HG03432 (cell line): Measurements from ENCODE around the gene TRIM65.
A peak's percentile ranks its signal among the peaks of the same experiment; 100 is the strongest.
"Not testable (repeated sequence)": the region's sequence is repeated elsewhere in the genome, so short reads cannot be mapped to it uniquely, and the experiment has no call there.

ENCODE experiments used
- ATAC-seq: cut with Tn5 transposase; IDR thresholded peaks from one replicate; pipeline ENCODE4 v1.9.1; 2021; ENCODE audit warnings: mild to moderate bottlenecking, moderate library complexity; ENCODE audit not compliant: unreplicated experiment

The TRIM65 gene

DNA sequence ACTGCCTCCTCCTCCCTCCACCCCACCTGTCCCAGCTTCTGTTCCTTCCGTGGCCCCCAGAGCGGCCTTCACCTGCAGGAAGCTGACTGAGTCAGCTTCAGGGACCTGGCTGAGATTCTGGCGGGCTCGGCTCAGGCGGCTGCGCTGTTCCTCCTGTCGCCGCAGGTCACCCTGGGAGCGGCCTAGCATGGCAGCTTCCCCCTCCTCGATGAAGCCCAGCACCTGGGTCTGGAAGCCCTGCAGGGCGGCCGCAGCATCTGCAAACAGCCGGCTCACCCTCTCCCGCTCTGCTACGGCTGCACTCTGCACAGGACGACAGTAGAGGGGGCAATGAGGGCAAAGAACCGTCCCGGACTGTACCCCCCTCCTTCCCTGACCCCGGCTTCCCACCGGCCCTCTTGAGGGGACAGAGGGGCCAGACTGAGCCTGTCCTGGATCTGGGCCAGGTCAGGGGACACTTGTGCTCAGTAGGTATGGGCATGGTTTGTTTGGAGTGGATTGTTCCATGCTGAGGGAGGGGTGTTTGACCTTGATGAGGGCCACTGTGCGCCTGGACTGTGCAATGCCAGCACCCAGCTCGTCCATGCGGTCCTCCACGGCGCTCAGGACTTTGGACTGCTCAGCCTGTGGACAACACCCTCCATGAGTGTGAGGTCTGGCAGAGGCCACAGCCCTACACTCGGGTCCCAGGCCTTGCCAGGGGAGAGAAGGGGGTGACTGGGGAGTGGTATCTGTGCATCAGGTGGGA lies 20.4 kb downstream of the TRIM65 start:
- ATAC-seq = no peak

DNA sequence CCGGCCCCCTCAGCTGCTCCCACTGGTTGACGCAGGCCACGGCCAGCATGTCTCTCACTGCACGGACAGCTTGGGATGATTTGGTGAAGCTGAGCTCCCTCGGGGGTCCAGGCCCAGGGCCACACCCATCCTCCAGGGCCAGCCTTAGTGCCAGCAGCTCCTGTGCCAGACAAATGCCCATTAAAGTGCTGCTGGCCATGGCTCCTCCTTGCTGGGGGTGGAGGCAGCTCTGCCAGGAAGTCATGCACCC lies 20.9 kb downstream of the TRIM65 start:
- no peak for ATAC-seq

DNA sequence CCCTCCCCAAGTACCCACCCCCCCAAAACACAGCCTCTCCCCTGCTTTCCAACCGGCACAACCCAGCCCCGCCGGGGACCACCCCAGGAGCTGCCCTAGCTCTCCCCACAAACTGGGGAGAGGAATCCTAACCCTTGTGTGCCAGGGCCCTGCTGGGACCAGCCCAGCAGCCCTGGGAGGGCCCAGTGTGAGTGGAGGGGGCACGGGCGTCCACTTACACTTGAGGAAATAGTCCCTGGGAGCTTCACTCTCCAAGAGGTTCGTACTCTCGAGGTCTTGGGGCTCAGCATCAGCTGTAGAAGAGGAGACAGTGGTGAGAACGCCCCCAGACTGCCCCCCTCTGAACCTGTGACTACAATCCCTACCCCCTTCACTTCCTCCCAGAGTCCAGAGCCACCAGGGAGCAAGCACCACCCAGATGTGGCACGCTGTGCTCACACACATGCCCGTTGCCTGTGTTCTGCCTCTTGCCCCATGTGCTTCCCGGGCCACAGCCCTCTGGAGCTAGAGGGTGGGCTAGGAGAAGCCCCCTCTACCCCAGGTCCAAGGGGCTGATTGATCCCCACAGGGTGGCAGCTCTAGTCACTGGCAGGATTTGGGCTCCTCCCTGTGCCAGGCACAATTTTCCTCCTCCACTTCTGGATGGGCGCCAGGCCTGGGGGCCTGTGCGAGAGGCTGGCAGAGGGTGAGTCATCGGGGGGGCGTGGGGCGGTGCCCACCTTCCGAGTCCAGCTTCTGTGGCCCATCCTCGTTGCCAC lies 21.4 kb downstream of the TRIM65 start:
- no peak for ATAC-seq

DNA sequence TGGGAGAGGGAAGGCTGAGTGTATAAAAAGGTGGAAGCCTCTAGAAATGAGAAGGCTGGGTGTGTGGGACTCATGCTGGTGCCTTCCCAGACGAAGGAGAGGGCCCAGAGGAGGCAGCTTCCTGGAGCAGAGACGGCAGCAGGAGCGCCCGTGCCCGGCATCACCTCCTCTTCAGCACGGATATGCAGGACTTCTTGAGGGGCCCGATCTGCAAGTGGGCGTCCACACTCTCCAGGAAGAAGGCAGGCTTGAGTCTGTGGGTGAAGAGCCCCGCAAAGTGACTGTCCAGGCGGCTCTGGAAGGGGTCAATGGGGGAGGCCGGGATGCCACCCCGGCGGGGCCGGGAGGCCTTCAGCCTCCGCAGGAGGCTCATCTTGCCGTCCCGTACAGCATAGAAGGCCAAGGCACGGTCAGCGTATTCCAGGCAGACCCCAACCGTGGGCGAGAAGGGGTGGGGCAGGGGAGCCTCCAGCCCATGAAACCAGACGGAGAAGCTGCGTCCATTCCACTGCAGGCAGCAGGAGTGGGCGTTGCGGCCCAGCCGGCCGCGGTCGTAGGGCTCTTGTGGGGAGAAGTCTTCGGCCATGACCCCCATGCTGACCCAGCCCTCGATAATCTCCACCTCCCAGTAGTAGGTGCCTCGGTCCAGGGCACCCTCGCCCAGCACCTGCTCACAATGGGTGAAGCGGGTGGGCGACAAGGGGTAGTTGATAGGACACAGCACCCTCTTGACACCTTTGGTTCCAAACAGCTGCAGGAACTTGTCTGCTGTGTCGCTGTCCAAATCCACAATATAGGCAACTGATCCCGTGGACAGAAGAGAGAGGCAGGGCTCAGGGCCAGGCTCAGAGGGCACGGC lies 22.2 kb downstream of the TRIM65 start:
- no peak for ATAC-seq

DNA sequence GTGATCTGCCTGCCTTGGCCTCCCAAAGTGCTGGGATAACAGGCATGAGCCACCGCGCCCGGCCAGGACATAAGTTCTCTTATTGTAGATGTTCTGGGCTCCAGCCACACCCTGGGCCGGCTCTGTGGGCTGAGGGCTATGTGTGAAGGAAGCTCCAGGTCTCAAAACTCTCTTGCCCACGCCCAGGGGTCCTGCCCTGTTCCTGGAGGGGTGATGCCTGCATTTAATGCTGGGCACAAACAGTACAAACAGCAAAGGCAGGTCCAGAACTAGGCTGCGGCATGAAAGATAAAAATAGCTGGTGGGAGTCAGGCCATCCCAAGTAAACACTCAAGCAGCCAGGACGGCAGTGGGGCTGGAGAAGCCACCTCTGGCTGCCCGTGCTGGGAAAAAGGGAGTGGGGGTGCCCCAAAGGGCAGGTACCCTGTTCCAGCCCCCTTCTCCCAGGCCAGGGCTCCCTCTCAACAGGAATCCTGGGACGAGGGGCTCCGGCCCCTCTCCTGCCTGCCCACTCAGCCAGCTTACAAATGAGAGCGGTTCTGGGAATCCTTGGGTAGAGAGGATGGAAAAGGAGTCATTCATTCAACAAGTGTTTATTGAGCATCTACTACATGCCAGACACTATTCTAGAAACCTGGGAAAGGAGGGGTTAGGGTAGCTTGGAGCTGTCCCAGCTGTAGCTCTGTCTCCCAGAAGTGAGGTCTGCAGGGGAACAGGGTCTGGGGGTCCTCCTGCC lies 23.0 kb downstream of the TRIM65 start:
- no peak for ATAC-seq

DNA sequence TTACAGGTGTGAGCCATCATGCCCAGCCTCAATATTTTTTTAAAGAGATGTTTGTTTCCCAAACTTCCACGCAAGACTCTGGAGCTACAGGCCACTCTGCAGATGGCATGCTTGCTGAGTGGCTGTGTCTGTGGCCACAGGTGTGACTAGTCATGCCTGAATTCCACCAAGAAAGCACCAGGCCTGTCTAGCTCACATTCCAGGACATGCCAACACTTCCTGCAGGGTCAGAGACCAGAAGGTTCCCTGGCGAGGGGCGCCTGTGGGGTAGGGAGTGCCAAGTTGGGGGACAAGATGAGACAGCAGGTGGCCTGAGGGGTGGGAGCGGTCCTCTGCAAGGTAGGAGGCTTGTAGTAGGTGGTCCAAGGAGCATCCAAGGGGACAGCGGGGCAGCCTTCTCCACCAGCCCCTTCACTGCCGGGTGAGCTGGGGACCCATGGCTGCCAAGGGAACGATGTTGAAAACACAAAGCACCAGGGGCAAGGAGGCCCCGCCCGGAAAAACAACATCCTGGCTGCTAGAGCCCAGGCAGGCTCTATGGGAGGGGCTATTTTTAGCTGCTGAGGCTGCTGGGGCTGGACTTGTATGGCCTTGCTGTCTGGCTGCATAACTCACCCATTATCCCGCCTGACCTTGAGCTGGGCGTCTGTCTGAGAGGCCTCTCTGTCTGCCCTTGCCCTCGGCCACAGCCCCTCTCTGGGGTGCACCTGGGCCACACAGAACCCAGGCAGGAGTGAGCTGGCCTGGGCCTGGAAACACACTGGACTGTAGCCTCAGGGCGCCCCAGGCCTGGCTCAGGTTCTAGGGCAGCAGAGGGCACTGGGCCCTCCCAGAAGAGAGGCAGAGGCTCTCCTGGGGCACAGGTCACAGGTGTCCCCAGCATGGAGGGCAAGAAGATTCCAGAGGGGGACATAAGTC lies 24.1 kb downstream of the TRIM65 start:
- ATAC-seq = no peak

DNA sequence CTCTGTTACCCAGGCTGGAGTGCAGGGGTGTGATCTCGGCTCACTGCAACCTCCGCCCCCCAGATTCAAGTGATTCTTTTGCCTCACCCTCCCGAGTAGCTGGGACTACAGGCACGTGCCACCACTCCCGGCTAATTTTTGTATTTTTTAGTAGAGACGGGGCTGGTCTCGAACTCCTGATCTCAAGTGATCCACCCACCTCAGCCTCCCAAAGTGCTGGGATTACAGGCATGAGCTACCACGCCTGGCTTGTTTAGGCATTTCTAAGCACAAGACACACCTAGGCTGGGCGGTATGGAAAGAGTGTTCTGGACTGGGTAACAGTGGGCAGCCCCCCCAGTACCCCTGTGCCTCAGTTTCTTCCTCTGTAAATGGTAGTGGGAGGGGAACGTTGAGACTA lies 26.5 kb downstream of the TRIM65 start:
- ATAC-seq = not testable (repeated sequence)

DNA sequence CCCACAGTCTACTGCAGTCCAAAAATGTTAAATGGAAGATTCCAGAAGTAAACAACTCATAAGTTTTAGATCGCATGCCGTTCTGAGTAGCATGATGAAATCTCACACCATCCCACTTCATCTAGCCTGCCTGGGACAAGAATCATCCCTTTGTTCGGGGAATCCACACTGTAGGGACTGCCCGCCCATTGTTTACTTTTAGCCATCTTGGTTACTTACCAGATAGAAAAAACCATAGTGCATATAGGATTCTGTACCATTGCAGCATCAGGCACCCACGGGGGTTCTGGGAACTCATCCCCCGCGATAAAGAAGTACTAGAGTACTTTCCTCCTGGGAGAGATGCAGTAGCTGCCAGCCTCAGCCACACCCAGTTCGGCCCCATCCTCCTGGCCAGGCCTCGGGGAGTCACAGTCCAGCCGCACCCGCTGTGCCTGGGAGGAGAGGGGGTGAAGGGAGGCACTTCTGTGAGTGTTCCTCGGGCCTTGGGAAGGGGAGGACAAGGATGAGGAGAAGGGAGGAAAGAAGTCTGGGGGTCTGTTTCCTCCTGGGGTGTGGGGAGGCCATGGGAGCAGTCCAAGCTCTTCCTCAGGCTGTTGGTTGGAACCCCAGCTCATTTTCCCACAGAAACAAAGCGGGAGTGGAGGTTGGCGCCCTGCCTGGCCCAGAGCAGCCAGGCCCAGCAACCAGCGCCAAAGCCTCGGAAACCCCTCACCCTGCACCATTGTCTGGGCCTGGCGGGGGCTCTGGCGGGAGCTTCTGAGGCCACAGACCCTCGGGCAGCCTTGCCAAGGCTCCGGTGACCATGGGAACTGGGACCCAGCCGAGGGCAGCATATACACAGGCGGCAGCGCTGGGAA lies 27.2 kb downstream of the TRIM65 start:
- ATAC-seq = no peak

DNA sequence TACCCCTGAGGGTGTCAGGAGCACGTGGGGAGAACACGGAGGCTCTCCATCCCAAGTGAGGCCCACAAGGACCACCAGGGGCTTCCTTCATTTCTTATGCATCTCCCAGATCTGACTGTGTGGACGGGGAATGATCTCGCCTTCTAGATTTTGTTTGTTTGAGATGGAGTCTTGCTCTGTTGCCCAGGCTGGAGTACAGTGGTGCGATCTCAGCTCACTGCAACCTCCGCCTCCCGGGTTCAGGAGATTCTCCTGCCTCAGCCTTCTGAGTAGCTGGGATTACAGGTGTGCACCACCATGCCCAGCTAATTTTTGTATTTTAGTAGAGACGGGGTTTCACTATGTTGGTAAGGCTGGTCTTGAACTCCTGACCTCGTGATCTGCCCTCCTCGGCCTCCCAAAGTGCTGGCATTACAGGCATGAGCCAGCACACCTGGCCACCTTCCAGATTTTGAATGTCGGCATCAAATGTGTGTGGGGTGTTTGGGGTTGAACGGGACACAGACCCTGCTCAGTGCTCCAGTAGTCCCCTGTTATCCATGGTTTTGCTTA lies 27.9 kb downstream of the TRIM65 start:
- ATAC-seq = not testable (repeated sequence)

DNA sequence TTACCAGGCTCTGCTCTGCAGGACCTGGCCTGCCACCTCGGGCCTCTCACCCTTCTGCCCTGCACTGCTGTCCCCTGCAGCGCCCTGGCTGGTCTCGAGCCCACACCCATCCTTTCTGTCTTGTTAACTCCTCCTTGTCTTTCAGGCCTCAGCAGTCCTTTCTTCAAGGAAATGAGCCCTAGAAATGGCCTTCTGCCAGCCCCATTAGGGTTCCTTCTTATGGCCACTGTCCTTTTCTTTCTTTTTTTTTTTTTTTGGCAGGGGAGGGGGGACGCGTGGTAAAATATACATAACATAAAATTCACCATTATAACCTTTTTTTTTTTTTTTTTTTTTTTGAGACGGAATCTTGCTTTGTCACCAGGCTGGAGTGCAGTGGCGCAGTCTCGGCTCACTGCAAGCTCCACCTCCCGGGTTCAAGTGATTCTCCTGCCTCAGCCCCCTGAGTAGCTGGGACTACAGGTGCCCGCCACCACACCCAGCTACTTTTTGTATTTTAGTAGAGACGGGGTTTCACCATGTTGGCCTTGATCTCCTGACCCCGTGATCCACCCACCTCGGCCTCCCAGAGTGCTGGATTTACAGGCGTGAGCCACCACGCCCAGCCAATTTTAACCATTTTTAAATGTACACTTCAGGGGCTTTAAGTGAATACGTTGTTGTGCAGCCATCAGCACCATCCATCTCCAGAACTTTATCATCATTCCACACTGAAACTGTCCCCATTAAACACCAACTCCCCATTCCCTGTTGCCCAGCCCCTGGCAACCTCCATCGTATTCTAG lies 31.2 kb downstream of the TRIM65 start:
- ATAC-seq = not testable (repeated sequence)

DNA sequence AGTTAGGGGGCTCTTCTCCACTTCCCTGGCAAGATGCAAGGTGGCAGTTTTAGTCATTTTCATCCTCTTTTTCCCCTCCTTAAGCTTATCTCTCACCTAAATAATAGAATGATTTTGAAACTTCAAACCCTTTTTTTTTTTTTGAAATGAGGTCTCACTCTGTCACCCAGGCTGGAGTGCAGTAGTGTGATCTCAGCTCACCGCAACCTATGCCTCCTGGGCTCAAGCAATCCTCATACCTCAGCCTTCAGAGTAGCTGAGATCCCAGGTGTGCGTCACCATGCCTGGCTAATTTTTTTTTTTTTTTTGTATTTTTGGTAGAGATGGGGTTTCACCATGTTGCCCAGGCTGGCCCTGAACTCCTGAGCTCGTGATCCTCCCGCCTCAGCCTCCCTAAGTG lies 31.9 kb downstream of the TRIM65 start:
- ATAC-seq = not testable (repeated sequence)

DNA sequence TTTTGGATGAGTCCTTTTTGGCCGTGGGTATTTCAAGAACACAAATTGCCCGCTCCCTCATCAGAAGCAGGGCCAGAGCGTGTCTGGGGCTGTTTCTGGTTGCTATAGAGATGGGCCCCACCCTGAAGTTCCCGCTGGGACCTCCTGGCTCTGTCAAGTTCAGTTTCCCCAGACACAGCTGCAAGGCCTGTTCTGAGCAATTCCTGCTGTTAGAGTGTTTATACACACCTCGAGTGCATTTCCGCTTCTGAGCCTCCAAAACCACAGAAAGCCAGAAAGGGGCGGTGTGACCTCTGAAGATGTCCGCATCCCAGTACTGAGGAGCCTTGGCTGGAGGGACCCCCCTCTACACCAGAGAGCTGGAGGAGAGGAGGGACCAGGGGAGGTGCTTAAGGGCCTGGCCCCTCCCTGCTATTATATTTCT lies 32.3 kb downstream of the TRIM65 start:
- ATAC-seq = peak; percentile 88

DNA sequence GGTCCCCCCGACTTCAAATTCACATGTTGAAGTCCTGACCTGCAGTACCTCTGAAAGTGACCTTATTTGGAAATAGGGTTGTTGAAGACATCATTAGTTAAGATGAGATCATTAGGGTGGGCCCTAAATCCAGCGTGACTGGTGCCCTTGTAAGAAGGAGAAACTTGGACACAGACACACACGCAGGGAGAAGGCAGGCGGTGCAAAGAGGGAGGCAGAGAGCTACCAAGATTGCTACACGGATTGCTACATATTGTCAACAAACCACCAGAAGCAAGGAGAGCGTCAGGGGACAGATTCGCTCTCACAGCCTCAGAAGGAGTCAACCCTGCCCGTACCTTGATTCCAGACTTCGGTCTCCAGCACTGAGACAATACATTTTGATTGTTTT lies 34.8 kb downstream of the TRIM65 start:
- no peak for ATAC-seq

DNA sequence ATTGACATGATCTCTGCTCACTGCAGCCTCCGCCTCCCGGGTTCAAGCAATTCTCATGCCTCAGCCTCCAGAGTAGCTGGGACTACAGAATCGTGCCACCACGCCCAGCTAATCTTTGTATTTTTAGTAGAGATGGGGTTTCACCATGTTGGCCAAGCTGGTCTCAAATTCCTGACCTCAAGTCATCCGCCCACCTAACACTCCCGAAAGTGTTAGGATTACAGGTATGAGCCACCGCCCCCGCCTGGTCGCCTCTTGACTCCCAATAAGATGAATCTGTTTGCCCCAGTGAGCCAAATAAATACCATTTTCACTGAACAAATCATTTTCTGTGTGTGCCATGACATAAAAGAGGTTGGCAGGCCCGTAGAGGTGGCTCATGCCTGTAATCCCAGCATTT lies 37.4 kb downstream of the TRIM65 start:
- ATAC-seq = not testable (repeated sequence)

DNA sequence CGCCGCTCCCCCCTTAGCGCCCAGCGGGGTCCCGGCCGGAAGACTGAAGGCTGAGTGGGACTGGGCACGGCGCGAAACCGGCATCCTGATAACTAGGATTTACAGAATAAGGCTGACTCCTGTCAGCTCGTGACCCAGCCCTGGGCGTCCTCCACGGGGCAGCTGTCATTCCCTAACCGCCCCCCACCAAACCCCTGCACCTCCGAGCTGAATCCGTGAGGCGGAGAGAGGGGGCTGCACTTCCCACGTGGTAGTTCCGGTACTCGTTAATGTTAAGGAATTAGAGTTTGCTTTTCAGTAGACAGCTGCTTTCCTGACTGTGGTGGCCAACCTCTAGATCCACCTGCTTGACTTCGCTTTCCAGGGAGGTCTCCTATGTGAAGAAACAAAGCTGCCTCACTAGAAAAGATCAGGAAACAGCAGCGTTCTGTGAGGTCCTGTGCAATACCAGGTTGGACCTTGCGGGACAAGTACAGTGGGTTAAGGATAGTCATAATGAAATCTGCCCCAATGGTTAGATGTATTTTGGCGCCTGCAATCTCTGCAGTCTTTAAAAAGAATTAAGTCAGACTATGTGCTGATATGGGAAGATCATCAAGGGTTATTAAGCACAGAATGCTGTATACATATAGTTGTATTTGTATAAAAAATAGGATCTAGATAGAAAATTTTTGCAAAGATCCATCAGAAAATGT lies 40.5 kb downstream of the TRIM65 start:
- ATAC-seq = peak; percentile 3

DNA sequence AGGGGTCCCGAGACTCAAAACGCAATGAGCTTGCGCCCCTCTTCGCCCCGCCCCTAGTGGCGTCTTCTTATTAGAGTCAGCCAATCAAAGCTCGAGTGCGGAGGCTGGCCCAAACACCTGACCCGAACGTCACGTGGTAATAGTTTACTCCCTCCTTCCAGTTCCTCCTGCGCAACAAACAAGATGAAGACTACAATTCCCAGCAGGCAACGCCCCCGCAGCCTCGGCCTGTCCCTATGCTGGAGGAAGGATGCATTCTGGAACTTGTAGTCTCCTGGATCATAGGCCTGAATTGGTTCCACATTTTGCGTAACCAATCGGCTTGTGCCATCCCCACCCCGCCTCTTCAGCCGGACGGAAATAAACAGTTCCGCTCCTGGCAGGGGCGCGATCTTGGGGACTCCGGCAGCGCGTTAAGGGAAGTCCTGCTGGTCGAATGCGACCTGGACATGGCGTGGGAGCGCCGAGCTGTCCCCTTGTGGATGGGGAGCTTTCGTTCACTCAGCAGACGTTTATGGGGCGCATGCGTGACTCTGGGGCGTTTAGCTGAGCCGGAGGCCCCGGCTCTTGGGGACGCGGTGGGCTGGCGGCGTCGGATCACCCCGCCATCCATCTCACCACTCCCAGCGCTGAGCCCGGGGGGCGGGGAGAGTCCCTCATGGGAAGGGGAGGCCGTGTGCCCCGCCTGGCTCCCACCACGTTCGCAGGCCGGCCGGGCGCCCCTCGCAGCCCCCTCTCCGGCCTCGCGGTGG lies 41.3 kb downstream of the TRIM65 start, which contains the start of gene WBP2:
Gene WBP2 (minus strand): TSS at position 26 of the 752 bp plus-strand sequence. CDS start 38 bp downstream, outside the sequence.
- ATAC-seq = peak; percentile 85
